ENCODE data around the gene PSMG2.

Gene PSMG2

DNA sequence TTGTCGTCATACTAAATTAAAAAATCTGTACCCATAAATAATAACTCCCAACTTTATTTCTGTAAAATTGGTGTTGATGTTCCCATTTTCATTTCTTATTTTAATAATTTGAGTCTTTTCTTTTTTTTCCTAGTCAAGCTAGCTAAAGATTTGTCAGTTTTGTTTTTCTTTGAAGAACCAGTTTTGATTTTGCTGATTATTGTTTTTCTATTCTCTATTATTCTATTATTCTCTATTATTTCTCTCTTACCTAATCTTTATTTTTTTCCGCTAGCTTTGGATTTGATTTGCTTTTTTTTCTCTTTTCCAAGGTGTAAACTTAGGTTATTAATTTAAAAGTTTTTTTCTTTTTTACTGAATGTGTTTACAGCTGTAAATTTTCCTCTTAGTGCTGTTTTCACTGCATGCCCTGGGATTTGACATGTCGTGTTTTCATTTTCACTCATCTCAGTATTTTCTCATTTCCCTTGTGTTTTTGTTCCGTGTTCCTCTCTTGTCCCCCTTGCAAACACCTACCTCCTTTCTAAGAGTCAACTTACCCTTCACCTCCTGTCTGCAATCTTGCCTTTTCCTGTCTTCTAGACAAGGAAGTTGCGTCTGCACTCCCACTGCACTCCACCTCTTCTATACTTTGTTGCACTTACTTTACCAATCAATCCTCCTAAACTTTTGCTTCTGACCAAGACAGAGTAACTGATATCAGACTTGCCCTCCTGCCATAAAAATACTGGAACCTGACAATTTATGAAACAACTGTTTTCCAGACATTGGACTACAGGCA, 18.8 kb downstream of the PSMG2 start:
- in situ Hi-C loops (cut with MboI; ENCODE audit: low sequenced_read_pairs): no loop called here

DNA sequence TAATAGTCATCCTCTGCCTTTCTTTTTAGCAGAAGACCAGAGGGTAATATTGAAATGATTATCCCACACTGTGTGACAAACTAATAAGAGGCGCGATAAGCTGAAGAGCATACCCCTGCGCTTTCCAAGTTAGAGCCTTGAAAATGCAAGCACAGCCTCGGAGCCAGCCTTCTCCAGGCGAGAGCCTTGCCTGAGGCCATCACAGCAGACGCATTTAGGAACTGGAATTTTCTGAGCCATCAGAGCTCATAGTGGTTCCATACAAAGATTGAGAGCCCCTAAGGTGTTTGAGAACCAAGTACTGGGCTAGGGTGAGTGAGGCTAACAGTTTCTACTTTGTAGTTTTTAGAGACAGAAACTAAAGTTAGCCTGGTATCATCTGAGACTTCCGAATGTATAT, 19.9 kb downstream of the PSMG2 start:
- in situ Hi-C loops (cut with MboI; ENCODE audit: low sequenced_read_pairs): no loop called here

GRCh38 chr18:12726331-12726730, 23.5 kb downstream of the PSMG2 start:
- in situ Hi-C loops (cut with MboI; ENCODE audit: low sequenced_read_pairs): no loop called here

GRCh38 chr18:12726774-12727550, 24.1 kb downstream of the PSMG2 start:
- in situ Hi-C loops (cut with MboI; ENCODE audit: low sequenced_read_pairs): no loop called here

DNA sequence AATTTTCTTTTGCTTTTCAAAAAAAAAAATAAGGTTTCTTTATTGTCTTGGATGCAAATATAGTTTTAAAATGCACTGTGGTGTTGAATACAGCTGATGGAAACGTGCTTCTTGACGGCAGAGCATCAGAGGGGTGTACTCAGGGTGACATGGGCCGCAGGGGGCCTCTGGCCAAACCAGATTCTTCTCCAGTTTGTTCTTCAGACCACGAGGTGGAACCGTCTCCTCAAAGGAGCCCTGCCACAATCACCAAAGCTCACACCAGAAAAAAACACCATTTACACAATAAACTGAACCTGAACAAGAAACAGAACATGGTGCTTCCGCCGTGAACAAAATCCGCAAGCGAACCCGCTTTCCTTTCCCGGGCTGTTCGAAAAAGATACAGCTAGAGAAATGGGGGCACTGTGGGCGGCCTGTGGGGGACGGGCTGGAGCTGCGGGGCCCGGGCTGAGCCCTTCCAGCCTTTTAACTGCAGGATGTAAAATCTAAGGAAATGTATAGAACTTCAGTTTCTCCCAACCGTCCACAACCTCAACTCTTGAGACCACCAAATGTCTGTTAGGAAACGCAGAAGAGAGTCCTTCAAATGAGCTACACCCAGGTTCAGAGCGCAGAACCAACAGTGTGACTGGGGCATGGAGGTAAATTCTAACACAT, 34.5 kb downstream of the PSMG2 start:
- in situ Hi-C loops (cut with MboI; ENCODE audit: low sequenced_read_pairs): no loop called here

- in situ Hi-C loops (cut with MboI; ENCODE audit: low sequenced_read_pairs): no loop called here
These were observed 38.5 kb downstream of the PSMG2 start for GRCh38 chr18:12741351-12741750.

DNA sequence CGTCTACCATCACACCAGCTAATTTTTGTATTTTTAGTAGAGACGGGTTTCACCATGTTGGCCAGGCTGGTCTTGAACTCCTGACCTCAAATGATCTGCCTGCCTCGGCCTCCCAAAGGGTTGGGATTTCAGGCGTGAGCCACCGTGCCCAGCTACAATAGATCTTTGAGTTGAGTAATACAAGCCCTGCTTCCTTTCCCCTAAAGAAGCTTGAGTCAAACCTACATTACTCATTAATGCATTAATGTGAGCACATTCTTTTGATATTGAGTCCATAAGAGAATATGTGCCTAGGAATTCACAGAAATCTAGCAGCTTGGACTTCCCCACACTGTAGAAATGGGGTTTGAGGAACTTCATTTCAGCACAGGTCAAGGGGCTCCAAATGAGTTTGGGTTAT, 39.6 kb downstream of the PSMG2 start:
- in situ Hi-C loops (cut with MboI; ENCODE audit: low sequenced_read_pairs): no loop called here

GRCh38 chr18:12744103-12744502, 41.3 kb downstream of the PSMG2 start:
- in situ Hi-C loops (cut with MboI; ENCODE audit: low sequenced_read_pairs): no loop called here

DNA sequence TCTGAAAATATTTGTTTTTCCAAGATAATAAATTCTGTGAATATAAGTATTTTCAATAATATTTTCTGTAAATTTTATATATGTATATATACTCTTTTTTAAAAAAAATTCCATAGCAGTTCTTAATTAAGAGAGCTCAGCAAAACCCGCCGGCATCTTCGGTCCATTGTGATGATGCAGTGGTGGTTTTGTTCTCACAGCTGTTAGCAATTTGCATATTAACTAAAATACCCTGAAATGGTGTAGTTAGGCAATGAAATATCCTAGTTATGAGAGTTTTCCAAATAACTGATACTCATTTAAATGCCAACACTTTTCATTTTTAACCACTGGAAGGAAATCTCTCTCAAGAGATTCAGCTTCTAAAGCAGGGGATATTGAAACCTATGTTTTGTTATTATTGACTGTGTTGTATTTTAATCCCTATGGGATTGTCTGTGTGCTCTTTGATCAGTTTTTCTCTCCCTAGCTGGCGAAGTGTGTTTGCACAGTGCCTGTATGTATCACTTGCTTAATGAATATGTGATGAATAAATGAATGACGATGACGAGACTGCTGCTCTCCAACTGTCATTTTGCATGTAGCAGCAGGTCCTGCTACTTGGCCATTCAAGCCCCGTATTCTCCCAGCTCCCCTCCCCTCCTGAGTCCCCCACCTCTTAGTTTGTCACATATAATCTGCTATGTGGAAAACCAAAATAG, 42.4 kb downstream of the PSMG2 start:
- in situ Hi-C loops (cut with MboI; ENCODE audit: low sequenced_read_pairs): no loop called here

DNA sequence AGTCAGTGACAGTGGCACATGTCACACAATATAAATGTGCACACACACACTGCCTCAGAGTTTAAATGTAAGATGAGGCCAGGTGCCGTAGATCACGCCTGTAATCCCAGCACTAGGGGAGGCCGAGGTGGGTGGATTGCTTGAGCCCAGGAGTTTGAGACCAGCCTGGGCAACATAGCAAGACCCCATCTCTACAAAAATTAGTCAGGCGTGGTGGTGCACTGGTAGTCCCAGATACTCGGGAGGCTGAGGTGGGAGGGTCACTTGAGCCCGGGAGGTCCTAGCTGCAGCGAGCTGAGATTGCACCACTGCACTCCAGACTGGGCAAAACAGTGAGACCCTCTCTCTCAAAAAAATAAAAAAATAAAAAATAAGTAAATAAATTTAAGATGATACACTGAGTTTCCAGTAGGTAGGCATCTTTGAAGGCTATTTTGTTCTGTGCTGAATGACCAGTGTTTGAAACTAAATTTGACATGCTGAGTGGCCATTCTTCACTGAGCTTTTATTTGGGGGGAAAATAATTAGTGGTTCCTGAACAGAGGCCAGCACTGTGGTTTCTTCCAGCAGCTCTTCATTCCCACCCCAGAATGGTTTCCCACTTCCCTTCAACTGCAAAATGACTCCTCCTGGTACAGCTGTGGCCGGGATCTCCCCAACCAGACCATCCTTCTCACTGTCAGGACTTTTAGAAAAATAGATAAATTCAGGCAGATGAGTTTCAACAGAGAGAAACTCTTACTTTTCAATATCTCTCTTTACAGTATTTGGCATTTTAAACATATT, 44.9 kb downstream of the PSMG2 start:
- in situ Hi-C loops (cut with MboI; ENCODE audit: low sequenced_read_pairs): no loop called here

DNA sequence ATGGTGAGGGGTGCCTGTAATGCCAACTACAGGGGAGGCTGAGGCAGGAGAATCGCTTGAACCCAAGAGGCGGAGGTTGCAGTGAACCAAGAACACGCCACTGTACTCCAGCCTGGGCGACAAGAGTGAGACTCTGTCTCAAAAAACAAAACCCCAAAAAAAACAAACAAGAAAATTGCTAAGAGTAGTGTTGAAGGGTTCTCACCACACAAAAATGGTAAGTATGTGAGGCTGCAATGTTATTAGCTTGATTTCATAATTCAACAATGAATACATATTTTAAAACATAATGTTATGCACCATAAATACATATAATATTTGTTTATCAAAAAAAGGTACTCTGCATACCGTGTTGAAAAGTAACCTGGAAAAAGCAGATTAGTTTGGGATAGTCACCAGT, 45.8 kb downstream of the PSMG2 start:
- in situ Hi-C loops (cut with MboI; ENCODE audit: low sequenced_read_pairs): no loop called here

DNA sequence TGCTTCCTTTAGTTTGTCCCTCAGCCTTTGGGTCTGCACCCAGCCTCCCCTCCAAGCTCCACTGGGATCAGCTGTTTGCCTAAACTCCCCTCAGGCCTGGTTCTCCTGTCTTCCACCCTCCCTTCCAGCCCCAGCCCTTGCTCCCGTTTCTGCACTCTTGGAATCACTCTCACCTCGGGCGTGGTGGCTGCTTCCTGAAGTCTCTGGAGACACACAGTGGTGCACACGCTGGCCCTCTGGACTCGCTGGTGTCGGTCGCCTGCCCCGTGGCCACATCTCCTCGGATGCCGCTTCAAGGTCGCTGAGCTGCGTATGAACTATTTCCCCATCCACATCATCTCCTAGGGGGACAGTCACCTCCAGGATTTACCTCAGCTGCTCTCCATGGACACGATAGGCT, 46.3 kb downstream of the PSMG2 start:
- in situ Hi-C loops (cut with MboI; ENCODE audit: low sequenced_read_pairs): no loop called here

- in situ Hi-C loops (cut with MboI; ENCODE audit: low sequenced_read_pairs): loop anchor here (25.0 kb wide), 1 partner anchor 162 kb away; no protein-coding TSS in a partner anchor
These were observed 47.4 kb downstream of the PSMG2 start for GRCh38 chr18:12750076-12750714.

GRCh38 chr18:12750715-12751502, 48.1 kb downstream of the PSMG2 start:
- in situ Hi-C loops (cut with MboI; ENCODE audit: low sequenced_read_pairs): loop anchor here (25.0 kb wide), 1 partner anchor 161 kb away; no protein-coding TSS in a partner anchor

GRCh38 chr18:12751503-12751884, 48.7 kb downstream of the PSMG2 start:
- in situ Hi-C loops (cut with MboI; ENCODE audit: low sequenced_read_pairs): loop anchor here (25.0 kb wide), 1 partner anchor 161 kb away; no protein-coding TSS in a partner anchor

GRCh38 chr18:12751891-12752290, 49.0 kb downstream of the PSMG2 start:
- in situ Hi-C loops (cut with MboI; ENCODE audit: low sequenced_read_pairs): loop anchor here (25.0 kb wide), 1 partner anchor 160 kb away; no protein-coding TSS in a partner anchor

- in situ Hi-C loops (cut with MboI; ENCODE audit: low sequenced_read_pairs): loop anchor here (25.0 kb wide), 1 partner anchor 158 kb away; no protein-coding TSS in a partner anchor
These were observed 51.7 kb downstream of the PSMG2 start for GRCh38 chr18:12754511-12754910.

- in situ Hi-C loops (cut with MboI; ENCODE audit: low sequenced_read_pairs): loop anchor here (25.0 kb wide), 1 partner anchor 157 kb away; no protein-coding TSS in a partner anchor
These were observed 52.8 kb downstream of the PSMG2 start for GRCh38 chr18:12755606-12756005.

All from hTERT RPE-1 (cell line).